Liver (tissue), 9 donors: ENCODE results near the gene THADA. TPM values are rescaled to one million over a fixed set of nuclear protein-coding genes. Genes with fewer than 3 reads are reported as not detected.
A peak's percentile ranks its signal among the peaks of the same experiment; 100 is the strongest.

Experiments
- DNase-seq: peaks from one replicate; pipeline ENCODE4 v3.0.0-alpha.2; 2017; ENCODE audit warnings: low spot score
- H3K27ac ChIP-seq, 2 donors: one replicate each; pipeline ENCODE4 v1.7.0; 2013; ENCODE audit warnings: inconsistent platforms in 2 of 2, low read length in 2 of 2, control low read depth in 1 of 2, low read depth in 1 of 2, mild to moderate bottlenecking in 1 of 2
- H3K27me3 ChIP-seq, 4 donors: one replicate each; pipeline versions ENCODE4 v1.6.1 to v1.7.0; 2013; ENCODE audit warnings: low read length in 3 of 4, inconsistent platforms in 1 of 4, mild to moderate bottlenecking in 1 of 4, moderate library complexity in 1 of 4; ENCODE audit not compliant: control insufficient read depth in 4 of 4, insufficient read depth in 4 of 4
- H3K36me3 ChIP-seq, 4 donors: one replicate each; pipeline versions ENCODE4 v1.6.1 to v1.7.0; 2013; ENCODE audit warnings: low read length in 3 of 4, mild to moderate bottlenecking in 3 of 4, low read depth in 1 of 4, moderate library complexity in 1 of 4; ENCODE audit not compliant: control insufficient read depth in 4 of 4, insufficient read depth in 3 of 4
- H3K4me1 ChIP-seq, 4 donors: one replicate each; pipeline versions ENCODE4 v1.6.1 to v1.7.0; 2013; ENCODE audit warnings: low read length in 3 of 4, mild to moderate bottlenecking in 3 of 4, moderate library complexity in 1 of 4; ENCODE audit not compliant: control insufficient read depth in 4 of 4, insufficient read depth in 4 of 4
- H3K4me3 ChIP-seq, 3 donors: one replicate each; pipeline versions ENCODE4 v1.6.1 to v1.7.0; 2013; ENCODE audit warnings: low read length in 3 of 3, control low read depth in 1 of 3, low read depth in 1 of 3, mild to moderate bottlenecking in 1 of 3
- H3K9ac ChIP-seq, 2 donors: one replicate each; pipeline ENCODE4 v1.7.0; 2013; ENCODE audit warnings: low read length in 2 of 2, mild to moderate bottlenecking in 2 of 2, moderate library complexity in 2 of 2, control low read depth in 1 of 2, low read depth in 1 of 2
- H3K9me3 ChIP-seq, 4 donors: one replicate each; pipeline versions ENCODE4 v1.6.1 to v1.7.0; 2013; ENCODE audit warnings: low read length in 3 of 4; ENCODE audit not compliant: control insufficient read depth in 4 of 4
- ATF3 ChIP-seq: IDR thresholded peaks from 2 replicates; pipeline ENCODE4 v1.6.1; 2016; ENCODE audit warnings: antibody characterized with exemption
- CTCF ChIP-seq: fragments of 150-350 bp; IDR thresholded peaks from 2 replicates; pipeline ENCODE4 v1.5.1; 2017; ENCODE audit warnings: improper control_type of control experiment, low read depth, low read length; ENCODE audit not compliant: missing input control
- EGR1 ChIP-seq, 2 donors: IDR thresholded peaks; 2 replicates each; pipeline ENCODE4 v1.6.1; 2016 to 2018; ENCODE audit warnings: antibody characterized with exemption in 2 of 2, low read depth in 2 of 2
- FOXA1 ChIP-seq: IDR thresholded peaks from 2 replicates; pipeline ENCODE4 v1.6.1; 2016; ENCODE audit warnings: antibody characterized with exemption
- FOXA2 ChIP-seq: IDR thresholded peaks from 2 replicates; pipeline ENCODE4 v1.6.1; 2016; ENCODE audit warnings: antibody characterized with exemption
- GABPA ChIP-seq, 2 donors: IDR thresholded peaks in 1 of 2; conservative IDR thresholded peaks in 1 of 2; 2 replicates each; pipeline ENCODE4 v1.6.1; 2016; ENCODE audit warnings: antibody characterized with exemption in 2 of 2, mild to moderate bottlenecking in 1 of 2, moderate library complexity in 1 of 2
- HNF4A ChIP-seq, 2 donors: conservative IDR thresholded peaks; 2 replicates each; pipeline ENCODE4 v1.6.1; 2016; ENCODE audit warnings: antibody characterized with exemption in 2 of 2, mild to moderate bottlenecking in 2 of 2
- HNF4G ChIP-seq: IDR thresholded peaks from 2 replicates; pipeline ENCODE4 v1.6.1; 2016; ENCODE audit warnings: antibody characterized with exemption
- JUND ChIP-seq, 2 donors: IDR thresholded peaks; 2 replicates each; pipeline ENCODE4 v1.6.1; 2016; ENCODE audit warnings: antibody characterized with exemption in 2 of 2
- MAX ChIP-seq: IDR thresholded peaks from 2 replicates; pipeline ENCODE4 v1.6.1; 2016; ENCODE audit warnings: antibody characterized with exemption
- NR2F2 ChIP-seq: IDR thresholded peaks from 2 replicates; pipeline ENCODE4 v1.6.1; 2016; ENCODE audit warnings: antibody characterized with exemption
- RAD21 ChIP-seq, 2 donors: IDR thresholded peaks; 2 replicates each; pipeline ENCODE4 v1.6.1; 2016; ENCODE audit warnings: antibody characterized with exemption in 2 of 2, mild to moderate bottlenecking in 2 of 2
- REST ChIP-seq: IDR thresholded peaks from 2 replicates; pipeline ENCODE4 v1.6.1; 2016; ENCODE audit warnings: antibody characterized with exemption, mild to moderate bottlenecking
- RXRA ChIP-seq, 2 donors: IDR thresholded peaks; 2 replicates each; pipeline ENCODE4 v1.6.1; 2017 to 2018; ENCODE audit warnings: antibody characterized with exemption in 2 of 2, mild to moderate bottlenecking in 1 of 2
- SP1 ChIP-seq: IDR thresholded peaks from 2 replicates; pipeline ENCODE4 v1.6.1; 2018; ENCODE audit warnings: antibody characterized with exemption, mild to moderate bottlenecking
- TAF1 ChIP-seq: conservative IDR thresholded peaks from 2 replicates; pipeline ENCODE4 v1.6.1; 2016; ENCODE audit warnings: antibody characterized with exemption, mild to moderate bottlenecking
- YY1 ChIP-seq: IDR thresholded peaks from 2 replicates; pipeline ENCODE4 v1.6.1; 2016; ENCODE audit warnings: antibody characterized with exemption, mild to moderate bottlenecking
- ZBTB33 ChIP-seq: IDR thresholded peaks from 2 replicates; pipeline ENCODE4 v1.6.1; 2016; ENCODE audit warnings: antibody characterized with exemption
- WGBS: extraction: QIAGEN DNeasy Blood & Tissue Kit; methylation state at CpG from one replicate; pipeline ENCODE4 v1.1.7; 2013; 5-methylcytosine and 5-hydroxymethylcytosine counted together
- polyA plus RNA-seq, 2 donors: library from polyadenylated mRNA; stranded (reverse) in 1 of 2; unstranded in 1 of 2; fragments of 200-250 nt in 1 of 2; fragments of >200 nt in 1 of 2; fragmentation: Nextera tagmentation in 1 of 2; extraction: Ambion mirVana in 1 of 2; gene quantifications; one replicate each; pipeline versions ENCODE4 v1.2.1 to v1.2.3, GENCODE V29; 2013 to 2015
- total RNA-seq, 2 donors: library from RNA; depleted of rRNA; stranded (reverse); fragments of >200 nt; gene quantifications; one replicate each; pipeline ENCODE4 v1.2.3, GENCODE V29; 2014
- donor health status: healthy.
- donor health status: healthy.
- donor health status: healthy.
- donor health status: healthy.
- donor health status: healthy.

The THADA gene
- total and polyA plus RNA-seq, 4 donors, result 12.0 to 37.2 (median 22.3) TPM

- Histone ChIP-seq H3K9ac (no peak overlapping the region), H3K36me3 (no peaks in the 10 kb centered on the region), H3K4me1 (peaks cover 6 to 23% (median 19%) of the 10 kb centered on the region in 4 donors), H3K9me3 (no peaks in the 10 kb centered on the region), H3K27ac (no peak overlapping the region), H3K27me3 (no peaks in the 10 kb centered on the region), H3K4me3 (no peak overlapping the region)
- TF ChIP-seq HNF4G, result no peak
- TF ChIP-seq SP1, result no peak
- no peak for TF ChIP-seq CTCF
- no peak for TF ChIP-seq YY1
- no peak for TF ChIP-seq TAF1
- no peak for TF ChIP-seq MAX
- TF ChIP-seq REST, result no peak
- no peak for TF ChIP-seq RAD21 (IDR thresholded peaks at IDR 0.05)
- no peak for TF ChIP-seq ZBTB33
- no peak for TF ChIP-seq ATF3
- no peak for TF ChIP-seq NR2F2
- DNase-seq, result no peak
- WGBS, result 89% methylated on average over 4 of the region's 4 CpGs
Measured at GRCh38 chr2:43230351-43230885, 365.4 kb downstream of the THADA start.

- H3K9ac ChIP-seq, result peak overlapping the region in 1 of 2 donors; percentile 68
Measured at GRCh38 chr2:43228756-43229659, 366.8 kb downstream of the THADA start.

More at GRCh38 chr2:43228756-43229659, 366.8 kb downstream of the THADA start:
- peaks cover 0 to 8% (median 0%) of the 10 kb centered on the region in 4 donors for H3K36me3 ChIP-seq
- H3K27ac ChIP-seq, result peak overlapping the region; percentile 99
- H3K9me3 ChIP-seq, result no peaks in the 10 kb centered on the region
- no peak for TF ChIP-seq NR2F2
- no peak for TF ChIP-seq SP1
- no peak for TF ChIP-seq GABPA (IDR thresholded peaks at IDR 0.05 in 1 of 2, conservative IDR thresholded peaks at IDR 0.05 in 1 of 2)
- no peak for TF ChIP-seq FOXA2
- no peak for TF ChIP-seq JUND (IDR thresholded peaks at IDR 0.05)
- no peak for TF ChIP-seq FOXA1
- no peak for TF ChIP-seq MAX
- TF ChIP-seq EGR1 (IDR thresholded peaks at IDR 0.05; ENCODE audit: low read depth in 2 of 2), result no peak
- no peak for TF ChIP-seq HNF4A (conservative IDR thresholded peaks at IDR 0.05)
- no peak for TF ChIP-seq RXRA (IDR thresholded peaks at IDR 0.05)
- TF ChIP-seq RAD21 (IDR thresholded peaks at IDR 0.05), result no peak
- DNase-seq, result no peak
- no peaks in the 10 kb centered on the region for H3K27me3 ChIP-seq
- no peak overlapping the region for H3K4me3 ChIP-seq
- H3K4me1 ChIP-seq, result peaks cover 6 to 29% (median 18%) of the 10 kb centered on the region in 4 donors
- 39% methylated on average over 6 of the region's 6 CpGs for WGBS
